PC-3 (cell line): ENCODE results near the gene POP4.

Source experiments
- CTCF ChIP-seq: fragments of 300-600 bp; sonication (generic); conservative IDR thresholded peaks from 2 replicates; pipeline ENCODE4 v1.5.1; 2017; ENCODE audit warnings: antibody characterized with exemption, low read depth, mild to moderate bottlenecking, low read length
- EZH2phosphoT487 ChIP-seq: fragments of 300-600 bp; sonication (generic); IDR thresholded peaks from 2 replicates; pipeline ENCODE4 v1.6.1; 2018; ENCODE audit warnings: mild to moderate bottlenecking, antibody characterized with exemption, low read length, borderline replicate concordance

- no peak for TF ChIP-seq CTCF
- TF ChIP-seq EZH2phosphoT487, result no peak
These were observed 17.8 kb downstream of the POP4 start for GRCh38 chr19:29623726-29624488.
